ENCODE results near the gene TMEM72. TPM values are rescaled to one million over a fixed set of nuclear protein-coding genes. Genes with fewer than 3 reads are reported as not detected.
A peak's percentile ranks its signal among the peaks of the same experiment; 100 is the strongest.

The TMEM72 gene
- polyA plus RNA-seq, 3 donors = not detected

DNA sequence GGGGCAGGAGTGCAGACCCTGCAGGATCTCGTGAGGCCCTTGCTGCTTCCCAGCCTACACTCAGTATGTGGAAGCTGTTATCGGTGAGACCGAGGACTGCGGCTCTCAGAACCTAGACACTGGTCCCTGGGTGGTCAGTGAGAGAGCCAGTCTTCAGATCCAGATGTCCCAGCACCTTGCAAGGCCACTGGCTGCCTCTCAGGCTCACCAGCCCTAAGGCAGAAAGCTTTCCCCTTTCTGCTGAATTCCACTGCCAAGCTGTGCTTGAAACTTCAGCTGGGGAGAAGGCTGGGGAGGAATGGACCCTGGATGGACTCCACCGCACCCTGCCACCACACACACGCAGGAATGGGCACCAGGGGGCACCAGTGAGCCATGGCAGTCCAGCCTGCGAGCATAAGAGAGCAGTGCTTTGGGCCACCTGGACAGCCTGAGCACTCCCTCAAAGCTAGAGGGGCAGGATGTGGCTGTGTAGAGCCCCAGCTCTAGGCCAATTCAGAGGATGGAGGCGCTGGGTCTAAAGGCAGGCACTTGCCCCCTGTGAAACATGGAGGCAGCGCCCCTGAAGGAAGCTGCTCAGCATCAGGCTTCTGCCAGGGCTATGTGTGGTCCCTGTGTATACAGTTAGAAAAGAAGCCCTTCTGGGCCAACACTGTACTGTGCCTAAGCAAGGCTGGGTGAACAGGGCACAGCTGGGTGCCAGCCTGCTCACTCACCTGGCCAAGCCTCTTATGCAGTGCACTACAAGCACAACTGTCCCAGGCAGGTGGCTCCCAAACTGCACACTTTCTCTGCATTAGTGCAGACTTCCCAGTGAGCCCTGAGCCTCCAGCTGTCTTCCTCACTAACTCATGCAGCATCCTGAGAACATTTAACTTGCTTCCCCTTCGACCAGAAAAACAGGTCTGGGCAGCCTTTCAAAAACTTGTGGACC lies 21.6 kb downstream of the TMEM72 start:
- TF ChIP-seq, protein P1, sequence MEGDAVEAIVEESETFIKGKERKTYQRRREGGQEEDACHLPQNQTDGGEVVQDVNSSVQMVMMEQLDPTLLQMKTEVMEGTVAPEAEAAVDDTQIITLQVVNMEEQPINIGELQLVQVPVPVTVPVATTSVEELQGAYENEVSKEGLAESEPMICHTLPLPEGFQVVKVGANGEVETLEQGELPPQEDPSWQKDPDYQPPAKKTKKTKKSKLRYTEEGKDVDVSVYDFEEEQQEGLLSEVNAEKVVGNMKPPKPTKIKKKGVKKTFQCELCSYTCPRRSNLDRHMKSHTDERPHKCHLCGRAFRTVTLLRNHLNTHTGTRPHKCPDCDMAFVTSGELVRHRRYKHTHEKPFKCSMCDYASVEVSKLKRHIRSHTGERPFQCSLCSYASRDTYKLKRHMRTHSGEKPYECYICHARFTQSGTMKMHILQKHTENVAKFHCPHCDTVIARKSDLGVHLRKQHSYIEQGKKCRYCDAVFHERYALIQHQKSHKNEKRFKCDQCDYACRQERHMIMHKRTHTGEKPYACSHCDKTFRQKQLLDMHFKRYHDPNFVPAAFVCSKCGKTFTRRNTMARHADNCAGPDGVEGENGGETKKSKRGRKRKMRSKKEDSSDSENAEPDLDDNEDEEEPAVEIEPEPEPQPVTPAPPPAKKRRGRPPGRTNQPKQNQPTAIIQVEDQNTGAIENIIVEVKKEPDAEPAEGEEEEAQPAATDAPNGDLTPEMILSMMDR (IDR thresholded peaks at IDR 0.05) = peak; percentile 97
- no peak overlapping the region for H3K4me3 Mint-ChIP-seq
- Histone ChIP-seq H4K20me1 (ENCODE audit: insufficient read depth, low read length) (no peaks in the 10 kb centered on the region), H3K27ac (ENCODE audit: low read depth in 1 of 2, low read length in 2 of 2) (no peak overlapping the region), H3K79me2 (ENCODE audit: insufficient read depth, low read length) (peaks cover 13% of the 10 kb centered on the region), H3K9ac (ENCODE audit: insufficient read depth, low read length, poor library complexity, severe bottlenecking) (no peak overlapping the region), H3K4me1 (ENCODE audit: control insufficient read depth in 1 of 2, insufficient read depth in 2 of 2, low read length in 2 of 2) (peaks cover 54 to 58% of the 10 kb centered on the region in 2 donors), H2AFZ (ENCODE audit: insufficient read depth, low read depth, low read length, poor library complexity, severe bottlenecking) (peak overlapping the region; percentile 28), H3K9me3 (replicated peaks in 1 of 2; ENCODE audit: control insufficient read depth in 1 of 2, insufficient read depth in 1 of 2, low read length in 2 of 2) (no peaks in the 10 kb centered on the region), H3K4me2 (replicated peaks; ENCODE audit: extremely low read depth, low read length, poor library complexity, severe bottlenecking) (no peak overlapping the region), H3K4me3 (replicated peaks in 1 of 3; ENCODE audit: low read depth in 2 of 3, low read length in 3 of 3) (no peak overlapping the region), H3K27me3 (ENCODE audit: control insufficient read depth in 2 of 2, insufficient read depth in 2 of 2, low read length in 2 of 2) (no peaks in the 10 kb centered on the region), H3K36me3 (replicated peaks in 1 of 2; ENCODE audit: control insufficient read depth in 1 of 2, insufficient read depth in 2 of 2, low read length in 2 of 2) (no peaks in the 10 kb centered on the region)
- intact Hi-C loops (cut with micrococcal nuclease) = loop anchor here in 1 of 2 donors (2.0 kb wide), 1 partner anchor 42 kb away; no protein-coding TSS in a partner anchor
- peak; percentile 74 to 81 (median 79) for DNase-seq
- peaks cover 0 to 3% (median 0%) of the 10 kb centered on the region in 7 donors for H3K9me3 Mint-ChIP-seq
- peaks cover 0 to 5% (median 0%) of the 10 kb centered on the region in 3 donors for H3K27me3 Mint-ChIP-seq (ENCODE audit: low read depth in 3 of 3)
- H3K4me1 Mint-ChIP-seq = peaks cover 51% of the 10 kb centered on the region
- H3K27ac Mint-ChIP-seq = peak overlapping the region in 2 of 7 donors; percentile 60 to 64
- 63% methylated on average over 8 of the region's 10 CpGs for WGBS (ENCODE audit: insufficient coverage)
- H3K36me3 Mint-ChIP-seq = no peaks in the 10 kb centered on the region

DNA sequence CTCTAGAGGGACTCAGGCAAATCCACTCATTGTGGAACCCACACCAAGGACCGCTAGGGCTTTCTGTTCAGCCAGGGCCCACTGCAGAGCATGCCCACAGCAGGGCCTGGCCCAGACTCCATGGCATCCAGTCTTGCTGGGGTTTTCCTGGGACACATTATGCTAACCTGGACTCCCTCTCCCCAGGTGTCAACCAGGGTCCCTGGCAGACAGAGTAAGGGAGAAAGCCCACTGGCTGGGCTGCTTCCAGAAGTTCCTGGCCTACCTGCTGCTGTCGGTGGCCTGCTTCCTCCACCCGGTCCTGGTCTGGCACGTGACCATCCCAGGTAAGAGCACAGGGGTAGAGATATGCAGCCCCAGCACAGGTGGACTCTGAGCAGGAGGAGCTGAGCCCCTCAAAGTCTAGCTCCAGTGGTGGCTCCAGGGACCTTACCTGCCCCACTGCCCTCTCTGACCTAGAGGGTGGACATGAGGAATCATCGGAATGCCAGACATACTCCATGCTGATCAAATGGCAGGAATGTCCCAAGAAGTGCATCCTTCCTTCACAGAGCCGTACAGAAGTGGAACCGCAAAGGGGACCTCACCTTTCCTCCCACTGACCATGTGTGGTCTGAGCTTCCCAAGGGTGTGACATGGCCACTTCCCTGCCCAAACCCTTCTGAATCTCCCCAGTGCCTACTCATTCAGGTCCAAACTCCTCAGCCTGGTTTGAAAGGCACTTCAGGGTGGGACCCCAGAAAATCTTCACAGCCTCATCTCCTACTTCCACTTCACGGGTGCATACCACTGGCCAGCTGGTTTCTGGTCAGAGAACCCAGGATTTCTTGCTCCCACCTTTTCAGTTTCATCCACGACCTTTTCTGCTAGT lies 22.5 kb downstream of the TMEM72 start:
- H3K4me1 ChIP-seq (ENCODE audit: control insufficient read depth in 1 of 2, insufficient read depth in 2 of 2, low read length in 2 of 2) = peaks cover 61 to 62% of the 10 kb centered on the region in 2 donors

More for the DNA sequence above, 22.5 kb downstream of the TMEM72 start:
- H3K4me3 Mint-ChIP-seq = no peak overlapping the region
- peaks cover 13% of the 10 kb centered on the region for H3K79me2 ChIP-seq (ENCODE audit: insufficient read depth, low read length)
- no peak overlapping the region for H3K27ac ChIP-seq (ENCODE audit: low read depth in 1 of 2, low read length in 2 of 2)
- H4K20me1 ChIP-seq (ENCODE audit: insufficient read depth, low read length) = no peaks in the 10 kb centered on the region
- H3K36me3 ChIP-seq (replicated peaks in 1 of 2; ENCODE audit: control insufficient read depth in 1 of 2, insufficient read depth in 2 of 2, low read length in 2 of 2) = no peaks in the 10 kb centered on the region
- no peaks in the 10 kb centered on the region for H3K36me3 Mint-ChIP-seq
- WGBS (ENCODE audit: insufficient coverage) = 76% methylated on average over 9 of the region's 9 CpGs
- TF ChIP-seq, protein P1 (IDR thresholded peaks at IDR 0.05) = no peak
- no peak overlapping the region for H3K9ac ChIP-seq (ENCODE audit: insufficient read depth, low read length, poor library complexity, severe bottlenecking)
- H3K9me3 Mint-ChIP-seq = peaks cover 0 to 5% (median 0%) of the 10 kb centered on the region in 7 donors
- no peak overlapping the region for H2AFZ ChIP-seq (ENCODE audit: insufficient read depth, low read depth, low read length, poor library complexity, severe bottlenecking)
- no peak for DNase-seq
- H3K4me1 Mint-ChIP-seq = peaks cover 57% of the 10 kb centered on the region
- no peak overlapping the region for H3K4me3 ChIP-seq (replicated peaks in 1 of 3; ENCODE audit: low read depth in 2 of 3, low read length in 3 of 3)
- peak overlapping the region in 3 of 7 donors; percentile 38 to 68 (median 52) for H3K27ac Mint-ChIP-seq
- no peaks in the 10 kb centered on the region for H3K27me3 ChIP-seq (ENCODE audit: control insufficient read depth in 2 of 2, insufficient read depth in 2 of 2, low read length in 2 of 2)
- no peaks in the 10 kb centered on the region for H3K9me3 ChIP-seq (replicated peaks in 1 of 2; ENCODE audit: control insufficient read depth in 1 of 2, insufficient read depth in 1 of 2, low read length in 2 of 2)
- intact Hi-C loops (cut with micrococcal nuclease) = loop anchor here (1.0 to 2.0 kb wide), 2 partner anchors 41 kb away; no protein-coding TSS in a partner anchor
- no peak overlapping the region for H3K4me2 ChIP-seq (replicated peaks; ENCODE audit: extremely low read depth, low read length, poor library complexity, severe bottlenecking)
- peaks cover 0 to 8% (median 0%) of the 10 kb centered on the region in 3 donors for H3K27me3 Mint-ChIP-seq (ENCODE audit: low read depth in 3 of 3)

All from CD14-positive monocyte (primary cell).